GM10847 (cell line): ENCODE data around the gene SNAI3.

Experiments
- POLR2A ChIP-seq: IDR thresholded peaks from 2 replicates; pipeline ENCODE4 v1.6.1; 2011; ENCODE audit not compliant: insufficient read length; ENCODE audit errors: extremely low read depth

The SNAI3 gene

DNA sequence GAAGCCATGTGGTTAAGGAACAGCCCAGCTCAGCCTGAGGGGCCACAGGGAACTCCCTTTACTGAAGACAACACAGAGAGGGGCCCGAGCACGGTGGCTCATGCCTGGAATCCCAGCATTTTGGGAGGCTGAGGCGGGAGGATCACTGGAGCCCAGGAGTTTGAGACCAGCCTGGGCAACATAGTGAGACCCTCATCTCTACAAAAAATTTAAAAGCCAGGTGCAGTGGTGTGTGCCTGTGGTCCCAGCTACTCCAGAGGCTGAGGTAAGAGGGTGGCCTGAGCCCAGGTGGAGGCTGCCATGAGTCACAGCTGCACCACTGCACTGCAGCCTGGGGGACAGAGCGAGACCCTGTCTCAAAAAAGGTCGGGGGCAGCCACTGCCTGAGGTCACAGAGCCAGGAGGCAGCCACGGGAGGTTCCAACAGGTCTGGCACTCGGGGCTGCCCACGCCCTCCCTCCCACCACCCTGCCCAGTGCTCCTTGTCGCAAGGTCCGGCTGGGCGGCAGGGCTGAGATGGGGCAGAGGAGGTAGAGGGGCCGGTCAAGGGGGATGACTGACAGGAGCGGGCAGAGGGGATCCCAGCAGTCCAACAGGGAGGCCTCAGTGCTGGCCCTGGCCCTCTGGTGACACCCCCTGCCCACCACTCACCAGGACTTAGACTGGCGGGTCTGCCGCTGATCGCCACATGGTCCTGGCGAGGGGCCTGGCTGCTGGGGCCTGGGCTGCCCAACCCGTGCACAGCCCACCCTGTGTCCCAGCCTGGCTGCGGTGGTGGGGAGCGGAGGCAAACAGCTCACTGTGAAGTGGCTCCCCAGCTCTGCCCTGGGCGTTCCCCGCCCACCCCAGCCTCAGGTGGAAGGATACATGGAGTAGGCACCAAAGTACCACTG, 38.9 kb downstream of the SNAI3 start:
- TF ChIP-seq POLR2A = no peak

DNA sequence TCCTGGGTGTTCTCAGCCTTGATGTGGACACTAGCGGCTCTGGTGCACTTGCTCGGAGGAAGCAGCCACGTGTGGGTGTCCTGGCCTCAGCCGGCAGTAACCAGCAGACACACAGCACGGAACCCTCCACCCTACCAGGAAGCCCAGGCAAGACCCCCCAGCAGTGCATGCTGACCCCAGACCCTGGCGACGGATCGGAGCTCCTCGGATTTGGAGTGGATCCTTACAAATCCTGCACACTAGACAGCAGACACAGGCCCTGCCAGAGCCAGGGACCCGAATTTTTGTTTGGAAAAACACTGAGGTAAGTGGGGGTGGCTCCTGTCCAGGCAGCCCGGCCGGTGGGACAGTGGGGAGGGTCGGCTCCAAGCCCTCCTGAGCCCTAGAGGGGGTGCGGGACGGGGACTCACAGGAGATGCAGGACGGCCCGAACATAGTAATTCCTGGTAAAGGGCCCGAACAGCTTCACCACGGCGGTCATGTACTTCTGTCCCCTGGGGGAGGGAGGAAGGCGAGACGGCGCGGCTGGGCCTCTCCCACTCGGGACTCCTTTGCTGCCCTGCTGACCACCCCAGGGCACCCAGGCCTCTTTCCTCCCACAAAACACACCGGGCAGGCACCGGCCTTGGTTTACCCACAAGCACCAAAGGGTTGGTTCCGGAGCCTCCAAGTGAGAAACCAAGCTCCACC, 39.8 kb downstream of the SNAI3 start:
- TF ChIP-seq POLR2A = no peak

DNA sequence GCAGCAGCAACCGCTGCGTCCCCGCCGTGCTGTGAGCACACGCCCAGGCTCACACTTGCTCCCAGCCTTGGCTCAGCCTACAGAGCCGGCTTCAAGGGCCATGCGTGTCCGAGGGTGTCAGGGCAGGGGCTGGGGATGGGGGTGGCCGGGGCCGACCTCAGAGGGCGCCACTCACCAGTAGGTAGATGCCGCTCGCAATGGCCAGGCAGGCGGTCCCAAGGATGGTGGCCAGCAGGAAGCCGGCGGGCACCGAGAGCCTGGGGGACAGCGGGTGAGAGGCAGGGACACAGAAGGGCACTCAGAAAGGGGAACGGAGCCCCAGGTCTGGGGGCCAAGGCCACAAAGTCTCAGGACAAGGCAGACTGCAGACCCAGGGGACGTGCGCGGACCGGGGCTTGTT, 40.4 kb downstream of the SNAI3 start:
- TF ChIP-seq POLR2A = no peak

DNA sequence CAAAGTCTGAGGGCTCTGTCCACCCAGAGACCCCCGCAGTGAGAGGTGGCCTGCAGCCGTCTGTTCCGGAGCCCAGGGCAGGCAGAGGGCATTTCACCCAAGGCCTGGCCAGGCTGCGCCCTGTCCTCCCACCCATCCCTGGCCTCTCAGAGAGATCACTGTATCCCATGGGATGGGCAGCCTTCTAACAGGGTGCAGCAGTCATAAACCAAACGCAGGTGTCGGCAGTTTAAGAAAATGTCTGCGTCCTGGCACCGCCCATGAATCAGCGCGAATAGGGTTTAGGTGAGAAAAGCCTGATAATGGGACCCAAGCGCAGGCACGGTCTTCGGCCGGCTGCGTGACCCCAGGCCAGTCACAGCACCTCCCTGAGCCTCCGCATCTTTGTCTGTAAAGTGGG, 40.9 kb downstream of the SNAI3 start:
- TF ChIP-seq POLR2A = no peak

DNA sequence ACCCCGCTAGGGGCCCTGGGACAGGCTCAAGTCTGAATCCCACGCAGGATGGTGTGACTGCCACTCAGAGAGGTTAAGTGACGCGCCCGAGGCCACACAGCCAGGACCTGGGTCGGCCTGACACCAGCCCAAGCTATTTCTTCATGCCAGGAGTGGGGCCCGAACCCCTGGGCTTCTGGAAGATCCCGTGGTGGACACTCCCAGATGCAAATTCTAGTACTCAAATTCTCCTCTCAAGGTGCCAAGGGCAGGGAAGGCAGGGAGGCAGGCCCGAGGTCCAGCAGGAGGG, 42.7 kb downstream of the SNAI3 start:
- TF ChIP-seq POLR2A = no peak

DNA sequence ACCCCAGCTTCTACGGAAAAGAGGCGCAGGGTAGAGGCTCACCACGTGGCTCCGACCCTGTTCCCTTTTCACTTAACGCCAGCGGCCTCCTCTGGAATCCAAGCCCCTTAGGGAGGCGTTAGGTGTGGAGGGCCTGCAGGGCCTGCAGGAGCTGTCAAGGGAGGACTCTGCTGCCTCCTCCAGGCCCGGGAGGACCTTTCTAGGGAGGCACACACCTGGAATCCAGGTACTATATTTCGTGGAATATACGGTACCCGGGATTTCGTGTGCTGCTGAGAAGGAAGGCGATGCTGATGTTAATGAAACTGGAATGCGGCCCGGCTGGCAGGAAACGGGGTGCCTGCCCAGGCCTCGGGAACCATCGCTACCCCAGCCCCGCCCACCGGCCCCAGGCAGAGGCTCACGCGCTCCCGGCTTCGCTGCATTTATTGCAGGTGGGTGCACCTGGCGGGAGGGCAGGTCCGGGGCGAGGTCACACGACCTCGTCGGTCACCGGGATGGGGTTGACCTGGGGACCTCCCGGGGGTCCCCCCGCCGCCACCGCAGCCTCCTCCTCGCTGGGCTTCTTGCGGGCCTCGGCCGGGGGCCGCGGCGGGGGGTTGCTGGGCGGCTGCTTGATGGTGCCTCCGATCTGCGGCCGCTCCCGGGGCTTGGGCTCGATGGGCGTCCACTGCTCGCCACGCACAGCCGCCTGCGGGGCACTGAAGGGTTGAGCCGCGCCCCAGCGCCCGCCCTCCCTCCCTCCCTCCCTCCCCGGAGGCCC, 43.2 kb downstream of the SNAI3 start:
- TF ChIP-seq POLR2A = no peak

DNA sequence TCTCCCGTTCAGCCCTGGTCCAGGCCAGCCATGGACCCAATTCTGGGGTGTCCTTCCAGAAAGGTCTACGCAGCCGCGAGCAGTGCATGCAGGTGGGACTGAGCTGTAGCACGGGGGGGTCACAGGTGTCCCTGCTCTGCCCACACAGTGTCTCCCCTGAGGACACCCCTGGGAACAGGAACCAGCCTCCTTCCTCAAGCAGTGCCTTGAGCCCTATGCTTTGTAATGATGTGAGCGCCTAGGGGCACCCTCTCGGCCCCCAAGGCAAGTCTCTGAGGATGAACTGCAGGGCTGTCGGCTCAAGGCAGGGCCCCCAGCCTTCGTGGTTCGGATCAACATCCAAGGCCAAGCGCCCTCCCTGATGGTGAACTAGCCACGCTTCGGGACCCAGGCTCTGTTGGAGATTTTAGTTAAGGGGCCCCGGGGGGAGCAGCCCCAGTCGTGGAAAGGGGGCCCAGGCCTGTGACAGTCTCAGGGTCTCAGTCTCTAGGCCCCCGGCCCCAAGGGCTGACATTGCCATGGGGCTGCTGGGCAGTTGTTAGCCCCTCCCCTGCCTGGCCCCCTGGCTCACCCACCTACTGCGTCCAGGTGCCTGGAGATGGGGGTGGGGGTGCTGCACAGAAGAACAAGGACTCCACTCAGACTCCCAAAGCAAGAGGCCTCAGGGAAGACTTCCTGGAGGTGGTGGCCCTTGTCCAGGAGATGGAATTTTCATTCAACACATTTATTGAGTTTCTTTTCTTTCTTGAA, 45.6 kb downstream of the SNAI3 start:
- TF ChIP-seq POLR2A = no peak

DNA sequence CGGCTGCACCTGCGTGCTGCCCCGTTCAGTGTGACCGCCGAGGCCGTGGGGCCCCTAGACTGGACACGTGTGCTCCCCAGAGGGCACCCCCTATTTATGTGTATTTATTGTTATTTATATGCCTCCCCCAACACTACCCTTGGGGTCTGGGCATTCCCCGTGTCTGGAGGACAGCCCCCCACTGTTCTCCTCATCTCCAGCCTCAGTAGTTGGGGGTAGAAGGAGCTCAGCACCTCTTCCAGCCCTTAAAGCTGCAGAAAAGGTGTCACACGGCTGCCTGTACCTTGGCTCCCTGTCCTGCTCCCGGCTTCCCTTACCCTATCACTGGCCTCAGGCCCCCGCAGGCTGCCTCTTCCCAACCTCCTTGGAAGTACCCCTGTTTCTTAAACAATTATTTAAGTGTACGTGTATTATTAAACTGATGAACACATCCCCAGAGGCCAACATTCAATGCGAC, 46.2 kb downstream of the SNAI3 start:
- no peak for TF ChIP-seq POLR2A

DNA sequence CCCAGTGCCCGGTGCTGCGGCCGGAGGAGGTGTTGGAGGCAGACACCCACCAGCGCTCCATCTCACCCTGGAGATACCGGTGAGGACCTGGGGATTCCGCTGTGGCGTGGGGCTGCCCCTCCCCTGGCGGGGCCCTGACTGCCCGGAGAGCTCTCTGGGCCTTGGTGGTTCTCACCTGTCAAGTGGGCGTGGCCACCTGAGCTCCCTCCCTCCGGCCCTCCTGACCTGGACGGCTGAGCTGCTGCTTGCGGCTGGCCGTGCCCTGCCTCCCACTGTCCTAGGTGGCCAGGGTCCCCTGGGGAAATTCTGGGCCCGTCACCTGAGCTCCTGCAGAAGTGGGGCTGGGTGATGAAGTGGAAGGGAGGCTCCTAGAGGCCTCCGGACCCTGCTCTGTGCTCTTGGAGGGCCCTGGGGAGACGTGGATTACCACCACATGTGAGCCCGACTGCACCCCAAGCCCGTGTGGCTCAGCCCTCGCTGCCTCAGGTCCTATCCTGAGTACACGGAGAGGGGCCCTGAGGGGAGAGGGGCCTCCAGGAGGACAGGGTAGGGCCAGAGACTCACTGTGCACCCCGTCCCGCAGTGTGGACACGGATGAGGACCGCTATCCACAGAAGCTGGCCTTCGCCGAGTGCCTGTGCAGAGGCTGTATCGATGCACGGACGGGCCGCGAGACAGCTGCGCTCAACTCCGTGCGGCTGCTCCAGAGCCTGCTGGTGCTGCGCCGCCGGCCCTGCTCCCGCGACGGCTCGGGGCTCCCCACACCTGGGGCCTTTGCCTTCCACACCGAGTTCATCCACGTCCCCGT, 46.9 kb downstream of the SNAI3 start:
- no peak for TF ChIP-seq POLR2A

DNA sequence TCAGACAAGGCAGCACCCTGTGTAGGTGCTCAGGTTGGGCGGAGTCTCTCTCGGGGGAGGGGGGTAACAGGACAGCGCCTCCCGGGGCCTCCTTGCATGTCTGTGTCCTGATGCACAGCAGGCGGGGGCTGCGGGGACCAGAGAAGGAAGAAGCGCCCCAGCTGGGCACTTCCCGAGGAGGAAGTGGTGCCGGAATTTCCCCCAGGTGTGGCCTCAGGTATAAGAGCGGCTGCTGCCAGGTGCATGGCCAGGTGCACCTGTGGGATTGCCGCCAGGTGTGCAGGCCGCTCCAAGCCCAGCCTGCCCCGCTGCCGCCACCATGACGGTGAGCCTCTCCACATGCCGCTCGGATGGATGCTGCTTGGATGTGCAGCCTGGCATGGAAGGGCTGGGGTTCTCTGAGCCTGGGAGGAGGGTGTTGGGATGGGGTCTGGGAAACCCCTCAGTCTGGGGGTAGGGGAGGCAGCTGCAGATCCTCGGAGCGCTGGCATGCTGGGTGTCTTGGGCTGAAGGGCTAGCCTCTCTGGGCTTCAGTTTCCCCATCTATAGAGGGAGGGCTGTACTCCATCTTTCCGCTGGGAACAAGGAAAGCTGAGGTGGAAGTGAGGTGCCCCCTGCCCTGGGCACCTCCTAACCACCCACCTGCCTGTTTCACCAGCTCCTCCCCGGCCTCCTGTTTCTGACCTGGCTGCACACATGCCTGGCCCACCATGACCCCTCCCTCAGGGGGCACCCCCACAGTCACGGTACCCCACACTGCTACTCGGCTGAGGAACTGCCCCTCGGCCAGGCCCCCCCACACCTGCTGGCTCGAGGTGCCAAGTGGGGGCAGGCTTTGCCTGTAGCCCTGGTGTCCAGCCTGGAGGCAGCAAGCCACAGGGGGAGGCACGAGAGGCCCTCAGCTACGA, 47.7 kb downstream of the SNAI3 start, which contains the start of gene IL17C:
IL17C (plus strand) TSS at position 250 of the 908 bp plus-strand sequence; CDS start at position 320, 70 bp downstream.
- no peak for TF ChIP-seq POLR2A

DNA sequence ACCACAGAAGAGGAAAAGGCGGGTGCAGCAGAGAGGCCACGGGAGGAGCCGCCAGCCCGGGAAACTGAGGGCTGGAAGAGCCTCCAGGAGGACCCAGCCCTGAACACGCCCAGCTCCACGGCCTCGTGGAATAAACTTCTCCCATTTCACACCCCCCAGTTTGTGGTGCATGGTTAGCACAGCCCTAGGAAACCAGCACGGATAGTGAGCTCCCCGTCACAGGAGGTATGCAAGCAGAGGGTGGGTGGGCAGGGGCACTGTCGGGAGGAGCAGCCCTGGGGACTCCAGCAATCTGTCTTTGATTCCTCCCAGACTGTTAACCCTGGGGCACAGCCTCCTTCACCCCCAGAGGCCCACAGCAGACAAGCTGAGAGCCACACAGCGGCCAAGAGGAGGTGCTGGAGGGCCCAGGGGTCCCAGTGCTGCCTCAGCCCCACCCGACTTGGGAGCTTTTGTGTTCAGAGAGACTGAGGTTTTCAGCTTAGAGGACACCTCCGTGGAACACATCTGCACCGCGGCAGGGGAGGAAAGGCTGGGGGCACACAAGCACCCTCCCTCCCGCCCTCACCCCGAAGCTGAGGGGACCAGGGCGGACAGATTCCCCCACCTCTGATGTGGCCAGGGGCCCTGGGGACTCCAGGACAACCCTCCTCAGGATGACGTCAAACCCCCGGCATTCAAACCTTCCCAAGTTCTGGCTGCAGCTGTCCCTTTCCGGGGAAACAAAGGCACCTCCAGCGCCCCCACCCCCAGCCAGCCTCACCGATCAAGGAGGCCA, 49.6 kb downstream of the SNAI3 start:
- no peak for TF ChIP-seq POLR2A

DNA sequence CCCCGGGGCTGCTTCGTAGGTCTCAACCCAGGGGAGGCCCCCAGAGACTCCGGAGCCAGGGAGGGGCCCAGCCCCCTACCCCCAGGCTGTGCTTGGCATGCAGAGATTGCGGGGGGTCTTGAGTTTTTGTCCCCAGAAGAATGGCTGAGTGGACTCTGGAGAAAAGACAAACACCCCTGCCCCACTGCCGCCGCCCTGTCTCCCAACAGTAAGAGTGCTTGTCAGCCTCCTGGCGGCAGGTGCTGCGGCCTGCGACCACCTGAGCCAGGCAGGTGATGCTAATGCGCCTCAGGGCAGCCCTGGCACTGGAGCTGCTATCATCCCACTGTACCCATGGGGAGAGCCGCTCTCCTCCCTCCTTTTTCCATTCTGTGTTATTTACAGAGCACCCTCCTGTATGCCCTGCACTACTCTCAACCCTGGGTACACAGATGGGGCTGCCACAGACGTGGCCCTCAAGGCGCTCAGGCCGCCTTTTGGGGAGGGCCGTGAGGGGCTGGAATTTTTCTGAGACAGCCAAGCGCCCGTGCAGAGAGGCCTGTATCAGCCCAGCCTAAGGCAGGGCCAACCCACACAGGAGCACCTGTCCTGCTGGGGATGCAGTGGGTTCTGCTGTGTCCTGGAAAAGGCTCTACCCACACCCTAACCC, 50.5 kb downstream of the SNAI3 start:
- TF ChIP-seq POLR2A = no peak
